Activated B cell treated with CpG ODN at 0.5 μM for 24 hours (primary cell): ENCODE measurements around the gene SLC1A7. TPM values are rescaled to one million over a fixed set of nuclear protein-coding genes. Genes with fewer than 3 reads are reported as not detected.

Experiments
- ATAC-seq: fragments of 200-7000 bp; cut with Tn5 transposase; one replicate; pipeline ENCODE4 v1.10.0; 2021; ENCODE audit warnings: low read depth, mild to moderate bottlenecking, moderate library complexity
- CTCF ChIA-PET: fragments of 350-600 bp; sonication (Branson Sonifier 250); formaldehyde crosslinking; loops from one replicate; lab custom pipeline; 2021; ENCODE audit warnings: antibody characterized with exemption; lab: Charles Lee
- POLR2A ChIA-PET: fragments of 350-600 bp; sonication (Branson Sonifier 250); formaldehyde crosslinking; loops from one replicate; lab custom pipeline; 2021; ENCODE audit warnings: antibody characterized with exemption; lab: Charles Lee
- DNase-seq: peaks from one replicate; pipeline ENCODE4 v3.0.0; 2022
- H3K27ac Mint-ChIP-seq: one replicate; pipeline ENCODE4 v1.8.0; 2020; ENCODE audit warnings: mixed read lengths
- H3K27me3 Mint-ChIP-seq: one replicate; pipeline ENCODE4 v1.8.0; 2021; ENCODE audit warnings: mixed read lengths
- H3K36me3 Mint-ChIP-seq: one replicate; pipeline ENCODE4 v1.8.0; 2021; ENCODE audit warnings: low read depth, mixed read lengths
- H3K4me1 Mint-ChIP-seq: one replicate; pipeline ENCODE4 v1.8.0; 2021; ENCODE audit warnings: mixed read lengths
- H3K4me3 Mint-ChIP-seq: one replicate; pipeline ENCODE4 v1.8.0; 2020; ENCODE audit warnings: mild to moderate bottlenecking, mixed read lengths
- H3K9me3 Mint-ChIP-seq: one replicate; pipeline ENCODE4 v1.8.0; 2020; ENCODE audit warnings: mixed read lengths
- intact Hi-C: fragments of 100-400 bp; cut with micrococcal nuclease; formaldehyde crosslinking; loops from one replicate; pipeline ENCODE4 v1.15.1; 2024
- total RNA-seq: library from RNA; stranded (reverse); gene quantifications from 2 replicates; pipeline ENCODE4 v1.2.3, GENCODE V29; 2022
- TF ChIP-seq, protein P1 (sequence below): fragments of 200-600 bp; IDR thresholded peaks from one replicate; pipeline ENCODE4 v1.8.0; 2022; ENCODE audit warnings: antibody characterized with exemption, mild to moderate bottlenecking

SLC1A7 gene
- total RNA-seq: not detected in 2 replicates

DNA sequence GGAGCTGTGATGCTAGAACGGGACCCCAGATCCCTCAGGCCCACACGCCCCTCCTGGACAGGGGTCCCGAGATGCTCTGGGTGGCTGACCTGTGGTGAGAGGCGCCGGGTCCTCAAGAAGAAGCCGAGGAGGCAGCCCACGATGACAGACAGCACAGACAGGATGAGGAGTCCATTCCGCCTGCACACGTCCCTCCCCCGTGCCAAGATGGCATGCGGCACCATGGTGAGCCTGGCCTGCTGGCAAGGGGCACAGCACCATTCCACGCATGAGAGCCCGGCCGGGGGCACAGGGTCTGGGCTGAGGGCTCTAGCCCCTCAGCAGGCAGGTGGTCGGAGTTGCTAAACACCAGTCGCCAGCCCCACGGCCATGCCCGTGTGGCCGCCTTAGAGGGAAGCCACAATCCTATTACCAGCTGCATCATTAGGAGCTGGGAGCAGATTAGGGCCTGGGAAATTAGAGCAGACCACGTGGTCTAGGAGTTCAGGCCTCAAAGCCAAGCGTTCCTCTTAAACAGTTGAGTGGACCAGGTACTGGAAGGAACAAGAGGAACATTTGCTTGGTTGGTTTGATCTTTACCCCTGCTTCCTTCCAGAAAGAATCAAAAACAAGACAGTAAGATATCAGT, at the start of gene SLC1A7:
Gene SLC1A7, minus strand, starts transcription at position 413 of the 628 bp plus-strand sequence. Its CDS starts 189 bp downstream, at position 224.
- H3K36me3 Mint-ChIP-seq: no peaks in the 10 kb centered on the region
- H3K4me3 Mint-ChIP-seq: no peak within 1 kb of the TSS
- peaks cover 7% of the 10 kb centered on the region for H3K9me3 Mint-ChIP-seq
- TF ChIP-seq, protein P1, sequence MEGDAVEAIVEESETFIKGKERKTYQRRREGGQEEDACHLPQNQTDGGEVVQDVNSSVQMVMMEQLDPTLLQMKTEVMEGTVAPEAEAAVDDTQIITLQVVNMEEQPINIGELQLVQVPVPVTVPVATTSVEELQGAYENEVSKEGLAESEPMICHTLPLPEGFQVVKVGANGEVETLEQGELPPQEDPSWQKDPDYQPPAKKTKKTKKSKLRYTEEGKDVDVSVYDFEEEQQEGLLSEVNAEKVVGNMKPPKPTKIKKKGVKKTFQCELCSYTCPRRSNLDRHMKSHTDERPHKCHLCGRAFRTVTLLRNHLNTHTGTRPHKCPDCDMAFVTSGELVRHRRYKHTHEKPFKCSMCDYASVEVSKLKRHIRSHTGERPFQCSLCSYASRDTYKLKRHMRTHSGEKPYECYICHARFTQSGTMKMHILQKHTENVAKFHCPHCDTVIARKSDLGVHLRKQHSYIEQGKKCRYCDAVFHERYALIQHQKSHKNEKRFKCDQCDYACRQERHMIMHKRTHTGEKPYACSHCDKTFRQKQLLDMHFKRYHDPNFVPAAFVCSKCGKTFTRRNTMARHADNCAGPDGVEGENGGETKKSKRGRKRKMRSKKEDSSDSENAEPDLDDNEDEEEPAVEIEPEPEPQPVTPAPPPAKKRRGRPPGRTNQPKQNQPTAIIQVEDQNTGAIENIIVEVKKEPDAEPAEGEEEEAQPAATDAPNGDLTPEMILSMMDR: no peak
- DNase-seq (no peak), ATAC-seq (no peak)
- ChIA-PET POLR2A (no interaction called here), CTCF (no interaction called here)
- peaks cover 8% of the 10 kb centered on the region for H3K27me3 Mint-ChIP-seq
- no peaks in the 10 kb centered on the region for H3K4me1 Mint-ChIP-seq
- no peak within 1 kb of the TSS for H3K27ac Mint-ChIP-seq
- intact Hi-C loops: no loop called here

DNA sequence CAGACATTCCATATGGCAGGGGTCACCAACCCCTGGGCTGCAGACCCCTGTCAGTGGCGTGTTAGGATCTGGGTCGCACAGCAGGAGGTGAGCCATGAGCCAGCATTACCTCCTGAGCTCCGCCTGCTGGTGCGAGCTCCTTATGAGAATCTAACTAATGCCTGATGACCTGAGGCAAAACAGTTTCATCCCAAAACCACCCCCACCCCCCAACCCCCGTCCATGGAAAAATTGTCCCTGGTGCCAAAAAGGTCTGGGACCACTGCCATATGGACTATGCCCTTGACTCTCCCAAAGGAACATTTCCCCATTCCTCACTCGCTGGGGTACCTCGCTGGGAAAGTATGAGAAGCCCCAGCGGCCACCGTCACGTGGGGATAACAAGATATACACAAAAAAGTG, 47.8 kb upstream of the SLC1A7 start:
- no peak for ATAC-seq
- Mint-ChIP-seq H3K9me3 (peaks cover 2% of the 10 kb centered on the region), H3K4me1 (no peaks in the 10 kb centered on the region), H3K27me3 (peaks cover 9% of the 10 kb centered on the region), H3K4me3 (no peak overlapping the region), H3K36me3 (no peaks in the 10 kb centered on the region), H3K27ac (no peak overlapping the region)
- POLR2A ChIA-PET: no interaction called here
- intact Hi-C loops: loop anchor here (10.0 kb wide), 2 partner anchors 175 to 1135 kb away; partner anchors contain the start of genes BTF3L4 and TXNDC12
- CTCF ChIA-PET: no interaction called here
- TF ChIP-seq, protein P1: no peak
- no peak for DNase-seq

DNA sequence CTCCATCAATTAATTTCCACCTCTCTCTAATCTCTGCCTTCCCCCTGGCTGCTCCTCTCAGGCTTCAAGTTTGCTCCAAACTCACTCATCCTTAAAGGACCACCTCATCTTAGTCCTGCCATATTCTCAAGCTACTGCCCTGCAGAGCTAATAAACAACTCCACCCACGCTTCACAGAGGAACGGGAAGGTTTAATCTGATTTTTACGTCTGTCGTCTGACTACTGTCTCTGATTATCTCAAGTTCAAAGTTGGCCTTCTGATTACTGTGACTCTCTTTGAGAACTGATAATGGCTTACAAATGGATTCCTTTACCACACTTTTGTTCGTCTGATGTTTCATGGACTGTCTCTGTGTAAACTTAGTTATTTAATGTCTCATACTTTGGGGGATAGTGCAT, 46.6 kb upstream of the SLC1A7 start:
- no peak overlapping the region for H3K4me3 Mint-ChIP-seq
- ATAC-seq (no peak), DNase-seq (no peak)
- CTCF ChIA-PET: no interaction called here
- intact Hi-C loops: no loop called here
- H3K9me3 Mint-ChIP-seq: peaks cover 2% of the 10 kb centered on the region
- POLR2A ChIA-PET: no interaction called here
- no peaks in the 10 kb centered on the region for H3K4me1 Mint-ChIP-seq
- no peak overlapping the region for H3K27ac Mint-ChIP-seq
- H3K36me3 Mint-ChIP-seq: no peaks in the 10 kb centered on the region
- H3K27me3 Mint-ChIP-seq: peaks cover 9% of the 10 kb centered on the region
- TF ChIP-seq, protein P1: no peak

DNA sequence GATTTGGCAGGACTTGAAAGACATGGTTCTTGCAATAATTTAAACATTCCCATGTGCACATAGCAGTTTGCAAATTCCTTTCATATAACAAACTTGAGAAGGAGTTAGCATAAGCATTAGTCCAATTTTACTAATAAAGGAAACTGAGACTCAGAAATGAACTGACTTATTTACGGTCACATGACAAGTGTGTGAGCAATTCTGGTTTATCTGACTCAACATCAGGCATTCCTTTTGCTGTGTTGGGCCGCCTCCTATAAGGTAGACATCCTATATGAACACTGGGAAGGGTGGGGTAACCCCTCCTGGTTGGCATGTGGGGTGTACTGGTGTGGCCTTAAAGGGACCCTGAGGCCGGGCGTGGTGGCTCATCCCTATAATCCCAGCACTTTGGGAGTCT, 45.7 kb upstream of the SLC1A7 start:
- no peak overlapping the region for H3K27ac Mint-ChIP-seq
- no peak overlapping the region for H3K4me3 Mint-ChIP-seq
- intact Hi-C loops: no loop called here
- TF ChIP-seq, protein P1: no peak
- ATAC-seq (no peak), DNase-seq (no peak)
- peaks cover 9% of the 10 kb centered on the region for H3K27me3 Mint-ChIP-seq
- H3K36me3 Mint-ChIP-seq: no peaks in the 10 kb centered on the region
- H3K9me3 Mint-ChIP-seq: peaks cover 2% of the 10 kb centered on the region
- no peaks in the 10 kb centered on the region for H3K4me1 Mint-ChIP-seq
- ChIA-PET POLR2A (no interaction called here), CTCF (no interaction called here)

DNA sequence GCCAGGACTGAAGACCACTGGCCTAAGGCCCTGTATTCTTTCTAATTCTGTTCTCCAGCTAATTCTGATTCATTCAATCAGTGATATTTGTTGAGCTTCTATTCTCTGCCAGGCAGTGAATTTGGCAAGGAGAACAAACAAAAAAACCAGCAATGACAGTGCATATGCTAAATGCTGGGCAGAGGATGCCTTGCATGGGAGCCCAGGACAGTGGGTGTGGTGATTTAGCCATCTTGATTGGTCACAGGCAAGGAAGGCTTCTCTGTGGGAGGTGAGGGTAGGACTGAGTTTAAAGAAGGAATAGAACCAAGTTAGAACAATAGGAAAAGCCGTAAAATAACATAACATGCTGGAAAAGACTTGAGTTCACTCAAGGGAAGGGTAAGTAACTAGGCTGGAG, 45.0 kb upstream of the SLC1A7 start:
- Mint-ChIP-seq H3K4me3 (no peak overlapping the region), H3K4me1 (no peaks in the 10 kb centered on the region), H3K9me3 (peaks cover 2% of the 10 kb centered on the region), H3K27me3 (peaks cover 9% of the 10 kb centered on the region), H3K36me3 (no peaks in the 10 kb centered on the region), H3K27ac (no peak overlapping the region)
- ChIA-PET CTCF (interaction anchor here (2.1 kb wide), 1 partner anchor 8 kb away, joined by 7 read pairs; no protein-coding TSS in a partner anchor), POLR2A (interaction anchor here (0.6 kb wide), 1 partner anchor 1684 kb away, joined by 4 read pairs; no protein-coding TSS in a partner anchor)
- intact Hi-C loops: no loop called here
- DNase-seq (no peak), ATAC-seq (no peak)
- TF ChIP-seq, protein P1: no peak
